GM12874 (cell line): Measurements from ENCODE around the gene NDOR1.

Source experiments
- TF ChIP-seq, protein P1 (sequence below): IDR thresholded peaks from 2 replicates; pipeline ENCODE4 v1.5.1; 2011; ENCODE audit warnings: low read depth, mild to moderate bottlenecking, control low read depth, low read length, moderate library complexity; ENCODE audit not compliant: insufficient read depth

Gene NDOR1

DNA sequence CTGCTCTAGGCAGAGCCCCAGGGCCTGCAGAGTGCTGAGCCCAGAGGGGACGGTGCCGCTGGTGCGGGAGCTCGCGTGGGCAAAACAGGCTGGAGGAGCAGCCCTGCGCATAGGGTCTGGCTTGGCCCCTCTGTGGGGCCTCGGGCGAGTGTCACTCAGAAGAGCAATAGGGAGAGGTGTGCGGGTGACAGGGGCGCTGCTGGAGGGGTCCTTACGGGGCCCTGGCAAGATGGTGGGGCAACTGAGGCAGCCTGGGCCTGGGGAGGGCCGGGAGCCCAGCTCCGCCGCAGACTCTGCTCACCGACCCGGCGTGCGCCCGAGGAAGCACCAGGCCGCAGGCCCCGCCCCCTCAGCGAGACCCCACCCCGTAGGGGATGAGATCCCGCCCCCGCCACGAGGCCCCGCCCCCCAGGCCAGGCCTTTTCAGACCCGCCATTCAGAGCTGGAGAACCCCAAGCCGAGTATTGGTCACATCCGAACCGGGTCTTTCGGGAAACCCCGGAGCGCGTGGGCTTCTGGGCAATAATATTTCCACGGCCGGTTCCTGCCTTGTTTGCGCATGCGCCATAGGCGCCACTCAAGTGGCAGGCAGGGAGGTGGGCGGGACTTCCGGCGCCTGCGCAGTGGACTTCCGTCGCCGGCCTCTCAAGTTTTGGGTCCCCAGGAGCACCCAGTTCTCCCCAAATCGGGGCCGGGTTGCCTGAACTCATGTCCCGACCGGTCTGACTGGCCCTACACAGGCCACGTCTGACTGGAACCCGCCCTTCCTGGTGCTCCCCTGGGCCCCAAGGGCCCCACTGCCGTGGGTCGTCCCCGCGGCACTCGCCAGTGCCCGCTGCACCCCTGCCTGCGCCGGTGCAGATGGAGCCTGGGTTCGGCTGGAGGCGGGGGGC is 17.8 kb downstream of the NDOR1 start:
- TF ChIP-seq, protein P1, sequence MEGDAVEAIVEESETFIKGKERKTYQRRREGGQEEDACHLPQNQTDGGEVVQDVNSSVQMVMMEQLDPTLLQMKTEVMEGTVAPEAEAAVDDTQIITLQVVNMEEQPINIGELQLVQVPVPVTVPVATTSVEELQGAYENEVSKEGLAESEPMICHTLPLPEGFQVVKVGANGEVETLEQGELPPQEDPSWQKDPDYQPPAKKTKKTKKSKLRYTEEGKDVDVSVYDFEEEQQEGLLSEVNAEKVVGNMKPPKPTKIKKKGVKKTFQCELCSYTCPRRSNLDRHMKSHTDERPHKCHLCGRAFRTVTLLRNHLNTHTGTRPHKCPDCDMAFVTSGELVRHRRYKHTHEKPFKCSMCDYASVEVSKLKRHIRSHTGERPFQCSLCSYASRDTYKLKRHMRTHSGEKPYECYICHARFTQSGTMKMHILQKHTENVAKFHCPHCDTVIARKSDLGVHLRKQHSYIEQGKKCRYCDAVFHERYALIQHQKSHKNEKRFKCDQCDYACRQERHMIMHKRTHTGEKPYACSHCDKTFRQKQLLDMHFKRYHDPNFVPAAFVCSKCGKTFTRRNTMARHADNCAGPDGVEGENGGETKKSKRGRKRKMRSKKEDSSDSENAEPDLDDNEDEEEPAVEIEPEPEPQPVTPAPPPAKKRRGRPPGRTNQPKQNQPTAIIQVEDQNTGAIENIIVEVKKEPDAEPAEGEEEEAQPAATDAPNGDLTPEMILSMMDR = no peak

DNA sequence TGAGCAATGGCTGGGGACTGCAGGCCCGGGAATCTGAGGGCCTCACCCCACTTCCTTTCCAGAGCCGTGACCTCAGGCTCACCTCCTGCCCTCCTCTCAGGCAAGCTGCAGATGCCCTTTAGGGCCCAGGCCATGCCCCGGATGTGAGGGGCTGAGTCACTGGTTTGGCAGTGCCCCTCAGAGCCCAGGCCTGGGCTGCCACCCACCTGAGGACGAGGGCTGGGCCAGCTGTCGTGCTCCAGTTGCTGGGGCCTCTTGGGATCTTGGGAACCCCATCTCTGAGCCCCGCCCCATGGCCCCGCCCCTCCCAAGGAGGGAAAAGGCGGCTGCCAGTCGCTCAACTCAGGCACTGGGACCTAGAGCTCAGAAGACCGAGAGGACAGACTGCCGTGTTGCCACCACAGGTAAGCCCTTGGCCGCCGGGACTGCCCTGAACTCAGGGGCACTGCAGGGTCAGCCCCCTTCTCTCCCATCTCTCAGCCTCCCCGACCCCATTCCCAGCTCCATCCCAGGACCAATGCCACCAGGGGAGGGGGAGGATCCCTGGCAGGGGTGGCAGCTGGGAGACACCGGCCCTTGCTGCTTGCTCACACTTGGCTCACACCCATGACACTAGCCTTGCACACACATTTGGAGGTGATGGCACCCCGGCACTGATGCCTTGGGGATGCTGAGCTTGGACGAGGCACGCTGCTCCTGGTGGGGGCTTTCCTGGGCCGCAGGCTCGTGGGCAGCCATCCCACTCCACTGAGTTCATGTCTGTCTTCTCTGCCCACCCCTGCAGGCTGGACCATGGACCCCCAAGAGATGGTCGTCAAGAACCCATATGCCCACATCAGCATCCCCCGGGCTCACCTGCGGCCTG is 19.6 kb downstream of the NDOR1 start, which contains the start of gene CYSRT1:
Gene CYSRT1, plus strand, starts transcription at position 345 of the 865 bp plus-strand sequence. Its CDS starts 448 bp downstream, at position 793.
- TF ChIP-seq, protein P1 = no peak

DNA sequence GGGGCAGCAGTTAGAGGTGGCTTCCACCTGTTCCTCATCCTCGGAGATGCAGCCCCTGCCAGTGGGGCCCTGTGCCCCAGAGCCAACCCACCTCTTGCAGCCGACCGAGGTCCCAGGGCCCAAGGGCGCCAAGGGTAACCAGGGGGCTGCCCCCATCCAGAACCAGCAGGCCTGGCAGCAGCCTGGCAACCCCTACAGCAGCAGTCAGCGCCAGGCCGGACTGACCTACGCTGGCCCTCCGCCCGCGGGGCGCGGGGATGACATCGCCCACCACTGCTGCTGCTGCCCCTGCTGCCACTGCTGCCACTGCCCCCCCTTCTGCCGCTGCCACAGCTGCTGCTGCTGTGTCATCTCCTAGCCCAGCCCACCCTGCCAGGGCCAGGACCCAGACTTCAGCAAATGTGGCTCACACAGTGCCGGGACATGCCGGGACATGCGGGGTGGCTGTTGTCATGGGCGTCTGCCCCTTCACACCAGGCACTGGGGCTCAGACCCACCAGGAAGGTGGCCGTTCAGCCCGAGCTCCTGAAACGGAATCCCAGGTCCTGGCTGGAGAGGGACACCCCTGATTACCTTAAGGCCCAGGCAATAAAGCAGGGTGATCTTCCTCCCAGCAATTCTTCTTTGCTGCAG is 20.3 kb downstream of the NDOR1 start:
- TF ChIP-seq, protein P1 = no peak

DNA sequence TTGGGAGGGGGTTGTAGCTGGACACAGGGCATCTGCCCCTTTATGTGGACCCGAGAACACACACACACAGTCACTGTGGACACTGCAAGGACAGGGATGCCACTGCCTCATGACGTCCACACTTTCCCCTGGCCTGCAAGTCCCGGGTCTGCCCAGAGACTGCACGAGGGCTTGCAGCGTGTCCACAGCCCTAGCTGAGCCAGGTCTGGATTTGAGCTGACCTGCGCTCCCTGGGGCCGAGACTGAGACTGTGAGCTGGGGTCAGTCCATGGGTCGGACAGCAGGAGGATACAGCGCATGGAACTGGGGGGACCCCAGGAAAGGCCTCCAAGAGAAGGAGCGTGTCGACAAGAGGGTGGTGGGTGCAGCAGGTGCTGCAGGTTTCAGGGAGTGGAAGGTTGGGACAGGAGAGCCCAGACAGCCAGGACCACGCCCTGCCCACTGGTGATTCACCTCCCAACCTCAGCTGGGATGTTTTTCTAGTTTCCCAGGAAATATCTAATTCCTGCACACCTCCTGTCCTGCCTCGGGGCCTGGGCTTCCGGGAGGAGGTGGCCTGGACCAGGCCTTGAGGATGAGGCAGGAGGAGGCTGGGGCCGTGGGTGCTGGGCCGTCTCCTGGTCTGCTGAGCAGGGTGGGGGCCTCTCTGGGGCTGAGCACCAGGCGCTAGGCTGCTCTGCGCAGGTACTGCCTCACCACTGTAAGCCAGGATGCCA is 21.0 kb downstream of the NDOR1 start:
- TF ChIP-seq, protein P1 = no peak

DNA sequence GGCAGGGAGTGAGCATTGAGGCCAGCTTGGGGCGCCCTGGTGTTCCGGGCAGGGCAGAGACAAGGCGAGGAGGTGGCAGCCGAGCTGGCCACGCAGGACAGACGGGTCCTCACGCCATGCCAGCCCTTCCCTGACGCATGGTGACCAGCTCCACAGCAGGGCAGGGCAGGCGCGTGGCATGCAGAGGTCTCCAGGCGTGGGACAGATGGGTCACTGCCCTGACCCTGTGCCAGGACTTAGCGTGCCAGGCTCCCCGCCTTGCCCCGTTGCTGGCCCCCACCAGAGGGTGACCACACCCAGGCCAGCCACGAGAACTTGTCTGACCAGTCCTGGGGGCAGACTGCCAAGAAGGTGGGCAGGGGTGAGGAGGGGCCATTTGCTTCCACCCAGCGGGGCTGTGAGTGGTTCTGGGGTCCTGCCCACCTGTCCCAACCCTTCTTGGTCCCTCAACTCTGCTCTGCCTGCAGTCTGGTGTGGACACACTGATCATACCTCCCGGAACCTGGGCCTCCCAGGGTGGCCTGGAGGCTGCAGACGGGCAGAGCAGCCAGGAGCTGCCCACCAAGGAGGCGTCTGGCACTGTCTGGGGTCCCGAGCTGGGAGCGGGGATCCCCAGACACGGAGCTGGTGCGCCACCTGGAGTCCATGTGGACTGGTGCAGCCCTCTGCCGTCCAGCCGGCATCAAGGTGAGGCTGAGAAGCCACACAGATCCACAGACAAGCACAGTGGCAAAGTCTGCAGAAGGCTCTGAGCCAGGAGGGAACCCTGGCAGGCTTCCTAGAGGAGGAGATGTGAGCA is 21.8 kb downstream of the NDOR1 start, which contains the start of gene RNF224:
Gene RNF224, plus strand, starts transcription at position 449 of the 799 bp plus-strand sequence. CDS start 834 bp downstream, outside the sequence.
- TF ChIP-seq, protein P1 = peak; percentile 93

DNA sequence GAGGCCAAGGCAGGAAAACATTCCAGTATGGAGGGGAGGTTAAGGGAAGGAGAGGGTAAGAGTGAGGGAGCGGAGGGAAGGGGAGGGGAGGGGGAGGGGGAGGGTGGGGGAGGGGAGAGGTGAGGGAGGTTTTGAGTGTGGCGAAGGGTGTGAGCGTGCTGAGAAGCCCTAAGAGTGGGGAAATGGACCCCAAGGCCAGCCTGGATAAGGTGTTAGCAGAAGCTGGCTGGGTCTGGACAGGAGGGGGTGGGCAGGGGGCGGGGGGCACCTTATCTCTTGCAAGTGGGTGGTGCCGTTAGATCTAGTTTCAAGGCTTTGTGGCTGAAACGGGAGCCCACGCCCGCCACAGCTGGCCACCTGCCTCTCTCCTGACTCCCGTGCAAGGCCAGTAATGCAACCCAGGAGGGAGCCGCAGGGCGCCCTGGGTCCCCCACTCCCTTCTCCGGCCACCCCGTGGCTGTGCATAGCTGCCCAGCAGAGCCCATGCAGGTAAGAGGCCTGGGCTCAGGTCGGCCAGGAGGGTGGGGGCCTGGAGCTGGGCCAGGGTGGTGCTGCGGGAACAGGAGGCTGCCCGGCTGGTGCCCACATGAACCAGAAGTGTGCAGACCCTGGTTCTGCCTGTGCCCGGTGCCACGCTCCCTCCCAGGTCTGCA is 22.5 kb downstream of the NDOR1 start:
- TF ChIP-seq, protein P1 = no peak
